HepG2 (cell line): ENCODE data around the gene KSR1. TPM values are rescaled to one million over a fixed set of nuclear protein-coding genes. Genes with fewer than 3 reads are reported as not detected.

Source experiments
- ADNP ChIP-seq: sonication (generic); formaldehyde crosslinking; IDR thresholded peaks from 2 replicates; pipeline ENCODE4 v1.4.0; 2020; ENCODE audit warnings: missing genetic modification reagents
- ASH2L ChIP-seq: fragments of 300-600, 200-600 bp; sonication (generic); IDR thresholded peaks from 2 replicates; pipeline ENCODE4 v1.7.0; 2017; ENCODE audit warnings: low read depth, mild to moderate bottlenecking, moderate library complexity, mixed read lengths, low read length; ENCODE audit not compliant: insufficient read length
- ATRX ChIP-seq: sonication (generic); formaldehyde crosslinking; IDR thresholded peaks from 2 replicates; pipeline ENCODE4 v1.4.0; 2020; ENCODE audit warnings: missing genetic modification reagents, borderline replicate concordance
- HMG20A ChIP-seq: IDR thresholded peaks from 2 replicates; pipeline ENCODE4 v1.6.1; 2016; ENCODE audit warnings: borderline replicate concordance
- NPAS2 ChIP-seq: sonication (generic); formaldehyde crosslinking; IDR thresholded peaks from 2 replicates; pipeline ENCODE4 v1.8.0; 2022; ENCODE audit warnings: mild to moderate bottlenecking, missing genetic modification reagents, borderline replicate concordance
- PCBP2 ChIP-seq: fragments of 200-400 bp; formaldehyde crosslinking; optimal IDR thresholded peaks from 2 replicates; pipeline ENCODE3; 2018; ENCODE audit warnings: low read length, low read depth; ENCODE audit not compliant: poor library complexity, severe bottlenecking
- RFXAP ChIP-seq: sonication (generic); formaldehyde crosslinking; IDR thresholded peaks from 2 replicates; pipeline ENCODE4 v1.4.0; 2020; ENCODE audit warnings: missing genetic modification reagents, borderline replicate concordance
- SCMH1 ChIP-seq: sonication (generic); formaldehyde crosslinking; IDR thresholded peaks from 2 replicates; pipeline ENCODE4 v1.9.0; 2021; ENCODE audit warnings: missing genetic modification reagents, mild to moderate bottlenecking, borderline replicate concordance
- ZMAT3 ChIP-seq: sonication (generic); formaldehyde crosslinking; conservative IDR thresholded peaks from 2 replicates; pipeline ENCODE4 v1.7.0; 2021; ENCODE audit warnings: missing genetic modification reagents
- ZNF274 ChIP-seq: sonication (generic); formaldehyde crosslinking; IDR thresholded peaks from 2 replicates; pipeline ENCODE4 v1.5.1; 2020; ENCODE audit warnings: mild to moderate bottlenecking, missing genetic modification reagents
- ZNF547 ChIP-seq: sonication (generic); formaldehyde crosslinking; IDR thresholded peaks from 2 replicates; pipeline ENCODE4 v1.5.1; 2020; ENCODE audit warnings: mild to moderate bottlenecking, missing genetic modification reagents
- ZNF678 ChIP-seq: sonication (generic); formaldehyde crosslinking; IDR thresholded peaks from 2 replicates; pipeline ENCODE4 v1.4.0; 2020; ENCODE audit warnings: mild to moderate bottlenecking, missing genetic modification reagents
- ZNF746 ChIP-seq: sonication (generic); formaldehyde crosslinking; IDR thresholded peaks from 2 replicates; pipeline ENCODE4 v1.8.0; 2022; ENCODE audit warnings: mild to moderate bottlenecking, missing genetic modification reagents
- polyA plus RNA-seq, 8 experiments: library from polyadenylated mRNA; depleted of rRNA in 3 of 8; stranded (reverse) in 7 of 8; unstranded in 1 of 8; fragments of >200 nt; fragmentation: Illumina TruSeq in 4 of 8; extraction: Trizol in 4 of 8; gene quantifications; 2 replicates each; pipeline versions ENCODE4 v1.2.1 to v1.2.3, GENCODE V29; 2011 to 2016; ENCODE audit warnings: low read depth in 4 of 8, missing spikeins in 1 of 8, mixed read lengths in 1 of 8; ENCODE audit not compliant: insufficient read depth in 1 of 8
- total RNA-seq, 5 experiments: library from RNA; depleted of rRNA; stranded (reverse); fragments of >200 nt; fragmentation: Illumina TruSeq; extraction: Trizol; gene quantifications; 2 replicates each; pipeline ENCODE4 v1.2.3, GENCODE V29; 2016; ENCODE audit warnings: low read depth in 1 of 5
- TF ChIP-seq, protein P1 (sequence below): sonication (generic); formaldehyde crosslinking; IDR thresholded peaks from 2 replicates; pipeline ENCODE4 v1.5.0; 2020; ENCODE audit warnings: mild to moderate bottlenecking, missing genetic modification reagents
- TF ChIP-seq, protein P2 (sequence below): sonication (generic); formaldehyde crosslinking; IDR thresholded peaks from 2 replicates; pipeline ENCODE4 v1.4.0; 2020; ENCODE audit warnings: missing genetic modification reagents, borderline replicate concordance
- TF ChIP-seq, protein P3 (sequence below): fragments of 450-650 bp; IDR thresholded peaks from 2 replicates; pipeline ENCODE4 v1.6.1; 2016
- TF ChIP-seq, protein P4 (sequence below): sonication (generic); formaldehyde crosslinking; IDR thresholded peaks from 2 replicates; pipeline ENCODE4 v1.4.0; 2020; ENCODE audit warnings: missing genetic modification reagents, borderline replicate concordance
- TF ChIP-seq, protein P5 (sequence below): sonication (generic); formaldehyde crosslinking; IDR thresholded peaks from 2 replicates; pipeline ENCODE4 v1.8.1; 2023; ENCODE audit warnings: mild to moderate bottlenecking, missing genetic modification reagents

KSR1 gene
- total and polyA plus RNA-seq, 2 of the 13 experiments (the other 11 are each of a cell fraction or from before 2014, with no cell fraction given), result 10.1 to 16.6 TPM

DNA sequence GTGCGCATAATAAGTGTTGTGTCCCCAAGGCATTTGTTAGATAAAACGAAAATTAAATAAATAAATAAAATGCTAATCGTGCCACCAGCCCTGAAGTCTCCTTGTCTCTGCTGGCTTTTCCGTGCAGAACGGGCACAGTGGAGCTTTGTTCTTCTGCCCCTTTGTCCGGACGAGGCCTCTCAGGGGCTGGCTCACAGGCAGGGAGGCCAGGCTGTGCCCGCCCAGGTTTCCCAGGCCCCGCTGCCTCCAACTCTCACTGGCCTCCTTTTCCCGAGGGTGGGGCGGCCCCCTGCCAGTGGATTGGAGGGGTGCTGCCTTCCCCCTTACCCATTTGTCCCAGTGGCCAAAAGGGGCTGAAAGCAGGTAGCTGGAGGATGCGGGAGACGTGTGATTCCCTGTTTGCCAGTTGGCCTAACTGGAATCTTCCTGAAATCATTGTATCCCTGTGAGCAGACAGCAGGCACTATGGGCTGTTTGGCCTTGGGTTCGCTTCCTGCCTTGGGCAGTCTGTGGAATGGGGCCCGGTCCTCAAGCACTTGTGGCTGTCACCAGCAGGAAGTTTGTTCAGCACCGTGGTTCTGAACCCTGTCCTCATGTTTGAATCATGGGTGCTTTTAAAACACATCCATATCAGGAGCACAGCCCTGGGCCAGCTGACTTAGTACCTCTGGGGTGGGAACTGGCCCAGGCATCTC is 64.4 kb downstream of the KSR1 start (continued):
- no peak for TF ChIP-seq NPAS2 (CRISPR knock-in tag)
- TF ChIP-seq PCBP2, result no peak
- peak; percentile 45; the same call in 1 of the 2 replicates for TF ChIP-seq HMG20A (CRISPR knock-in tag)
- TF ChIP-seq ADNP (CRISPR knock-in tag), result no peak
- TF ChIP-seq ASH2L, result peak; percentile 63
- no peak for TF ChIP-seq ZNF746 (CRISPR knock-in tag)
- TF ChIP-seq ATRX (CRISPR knock-in tag), result no peak
- TF ChIP-seq, protein P1, sequence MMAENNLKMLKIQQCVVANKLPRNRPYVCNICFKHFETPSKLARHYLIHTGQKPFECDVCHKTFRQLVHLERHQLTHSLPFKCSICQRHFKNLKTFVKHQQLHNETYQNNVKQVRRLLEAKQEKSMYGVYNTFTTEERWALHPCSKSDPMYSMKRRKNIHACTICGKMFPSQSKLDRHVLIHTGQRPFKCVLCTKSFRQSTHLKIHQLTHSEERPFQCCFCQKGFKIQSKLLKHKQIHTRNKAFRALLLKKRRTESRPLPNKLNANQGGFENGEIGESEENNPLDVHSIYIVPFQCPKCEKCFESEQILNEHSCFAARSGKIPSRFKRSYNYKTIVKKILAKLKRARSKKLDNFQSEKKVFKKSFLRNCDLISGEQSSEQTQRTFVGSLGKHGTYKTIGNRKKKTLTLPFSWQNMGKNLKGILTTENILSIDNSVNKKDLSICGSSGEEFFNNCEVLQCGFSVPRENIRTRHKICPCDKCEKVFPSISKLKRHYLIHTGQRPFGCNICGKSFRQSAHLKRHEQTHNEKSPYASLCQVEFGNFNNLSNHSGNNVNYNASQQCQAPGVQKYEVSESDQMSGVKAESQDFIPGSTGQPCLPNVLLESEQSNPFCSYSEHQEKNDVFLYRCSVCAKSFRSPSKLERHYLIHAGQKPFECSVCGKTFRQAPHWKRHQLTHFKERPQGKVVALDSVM, result peak; percentile 89
- TF ChIP-seq, protein P2, sequence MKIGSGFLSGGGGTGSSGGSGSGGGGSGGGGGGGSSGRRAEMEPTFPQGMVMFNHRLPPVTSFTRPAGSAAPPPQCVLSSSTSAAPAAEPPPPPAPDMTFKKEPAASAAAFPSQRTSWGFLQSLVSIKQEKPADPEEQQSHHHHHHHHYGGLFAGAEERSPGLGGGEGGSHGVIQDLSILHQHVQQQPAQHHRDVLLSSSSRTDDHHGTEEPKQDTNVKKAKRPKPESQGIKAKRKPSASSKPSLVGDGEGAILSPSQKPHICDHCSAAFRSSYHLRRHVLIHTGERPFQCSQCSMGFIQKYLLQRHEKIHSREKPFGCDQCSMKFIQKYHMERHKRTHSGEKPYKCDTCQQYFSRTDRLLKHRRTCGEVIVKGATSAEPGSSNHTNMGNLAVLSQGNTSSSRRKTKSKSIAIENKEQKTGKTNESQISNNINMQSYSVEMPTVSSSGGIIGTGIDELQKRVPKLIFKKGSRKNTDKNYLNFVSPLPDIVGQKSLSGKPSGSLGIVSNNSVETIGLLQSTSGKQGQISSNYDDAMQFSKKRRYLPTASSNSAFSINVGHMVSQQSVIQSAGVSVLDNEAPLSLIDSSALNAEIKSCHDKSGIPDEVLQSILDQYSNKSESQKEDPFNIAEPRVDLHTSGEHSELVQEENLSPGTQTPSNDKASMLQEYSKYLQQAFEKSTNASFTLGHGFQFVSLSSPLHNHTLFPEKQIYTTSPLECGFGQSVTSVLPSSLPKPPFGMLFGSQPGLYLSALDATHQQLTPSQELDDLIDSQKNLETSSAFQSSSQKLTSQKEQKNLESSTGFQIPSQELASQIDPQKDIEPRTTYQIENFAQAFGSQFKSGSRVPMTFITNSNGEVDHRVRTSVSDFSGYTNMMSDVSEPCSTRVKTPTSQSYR (CRISPR knock-in tag), result no peak
- no peak for TF ChIP-seq RFXAP (CRISPR knock-in tag)
- TF ChIP-seq, protein P3, sequence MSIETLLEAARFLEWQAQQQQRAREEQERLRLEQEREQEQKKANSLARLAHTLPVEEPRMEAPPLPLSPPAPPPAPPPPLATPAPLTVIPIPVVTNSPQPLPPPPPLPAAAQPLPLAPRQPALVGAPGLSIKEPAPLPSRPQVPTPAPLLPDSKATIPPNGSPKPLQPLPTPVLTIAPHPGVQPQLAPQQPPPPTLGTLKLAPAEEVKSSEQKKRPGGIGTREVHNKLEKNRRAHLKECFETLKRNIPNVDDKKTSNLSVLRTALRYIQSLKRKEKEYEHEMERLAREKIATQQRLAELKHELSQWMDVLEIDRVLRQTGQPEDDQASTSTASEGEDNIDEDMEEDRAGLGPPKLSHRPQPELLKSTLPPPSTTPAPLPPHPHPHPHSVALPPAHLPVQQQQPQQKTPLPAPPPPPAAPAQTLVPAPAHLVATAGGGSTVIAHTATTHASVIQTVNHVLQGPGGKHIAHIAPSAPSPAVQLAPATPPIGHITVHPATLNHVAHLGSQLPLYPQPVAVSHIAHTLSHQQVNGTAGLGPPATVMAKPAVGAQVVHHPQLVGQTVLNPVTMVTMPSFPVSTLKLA, result no peak
- TF ChIP-seq, protein P4, sequence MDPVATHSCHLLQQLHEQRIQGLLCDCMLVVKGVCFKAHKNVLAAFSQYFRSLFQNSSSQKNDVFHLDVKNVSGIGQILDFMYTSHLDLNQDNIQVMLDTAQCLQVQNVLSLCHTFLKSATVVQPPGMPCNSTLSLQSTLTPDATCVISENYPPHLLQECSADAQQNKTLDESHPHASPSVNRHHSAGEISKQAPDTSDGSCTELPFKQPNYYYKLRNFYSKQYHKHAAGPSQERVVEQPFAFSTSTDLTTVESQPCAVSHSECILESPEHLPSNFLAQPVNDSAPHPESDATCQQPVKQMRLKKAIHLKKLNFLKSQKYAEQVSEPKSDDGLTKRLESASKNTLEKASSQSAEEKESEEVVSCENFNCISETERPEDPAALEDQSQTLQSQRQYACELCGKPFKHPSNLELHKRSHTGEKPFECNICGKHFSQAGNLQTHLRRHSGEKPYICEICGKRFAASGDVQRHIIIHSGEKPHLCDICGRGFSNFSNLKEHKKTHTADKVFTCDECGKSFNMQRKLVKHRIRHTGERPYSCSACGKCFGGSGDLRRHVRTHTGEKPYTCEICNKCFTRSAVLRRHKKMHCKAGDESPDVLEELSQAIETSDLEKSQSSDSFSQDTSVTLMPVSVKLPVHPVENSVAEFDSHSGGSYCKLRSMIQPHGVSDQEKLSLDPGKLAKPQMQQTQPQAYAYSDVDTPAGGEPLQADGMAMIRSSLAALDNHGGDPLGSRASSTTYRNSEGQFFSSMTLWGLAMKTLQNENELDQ (CRISPR knock-in tag), result no peak
- TF ChIP-seq ZNF547 (CRISPR knock-in tag), result no peak
- TF ChIP-seq ZNF274, result no peak; the same call in 1 of the 2 replicates
- TF ChIP-seq ZMAT3 (CRISPR knock-in tag), result no peak; the same call in 1 of the 2 replicates
- TF ChIP-seq SCMH1, result no peak
- no peak for TF ChIP-seq ZNF678
- TF ChIP-seq, protein P5, sequence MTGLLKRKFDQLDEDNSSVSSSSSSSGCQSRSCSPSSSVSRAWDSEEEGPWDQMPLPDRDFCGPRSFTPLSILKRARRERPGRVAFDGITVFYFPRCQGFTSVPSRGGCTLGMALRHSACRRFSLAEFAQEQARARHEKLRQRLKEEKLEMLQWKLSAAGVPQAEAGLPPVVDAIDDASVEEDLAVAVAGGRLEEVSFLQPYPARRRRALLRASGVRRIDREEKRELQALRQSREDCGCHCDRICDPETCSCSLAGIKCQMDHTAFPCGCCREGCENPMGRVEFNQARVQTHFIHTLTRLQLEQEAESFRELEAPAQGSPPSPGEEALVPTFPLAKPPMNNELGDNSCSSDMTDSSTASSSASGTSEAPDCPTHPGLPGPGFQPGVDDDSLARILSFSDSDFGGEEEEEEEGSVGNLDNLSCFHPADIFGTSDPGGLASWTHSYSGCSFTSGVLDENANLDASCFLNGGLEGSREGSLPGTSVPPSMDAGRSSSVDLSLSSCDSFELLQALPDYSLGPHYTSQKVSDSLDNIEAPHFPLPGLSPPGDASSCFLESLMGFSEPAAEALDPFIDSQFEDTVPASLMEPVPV (CRISPR knock-in tag), result no peak
